Calu3 (cell line): ENCODE data around the gene CAPZA2. TPM values are rescaled to one million over a fixed set of nuclear protein-coding genes. Genes with fewer than 3 reads are reported as not detected.

ENCODE experiments used
- BruUV-seq: library from RNA; stranded (reverse); fragments of 400-500 nt; replicated peaks from 2 replicates; lab custom pipeline; 2021; lab: Mats Ljungman, UMichigan
- CTCF ChIA-PET: fragments of 300-600 bp; sonication (Branson Sonifier 250); formaldehyde crosslinking; loops from one replicate; lab custom pipeline; 2022; ENCODE audit warnings: antibody characterized with exemption; lab: Charles Lee
- DNase-seq: peaks from one replicate; pipeline ENCODE4 v3.0.0; 2022
- H3K27ac Mint-ChIP-seq: one replicate; pipeline ENCODE4 v1.8.0; 2022; ENCODE audit warnings: mixed read lengths; ENCODE audit not compliant: unreplicated experiment
- H3K27me3 Mint-ChIP-seq: one replicate; pipeline ENCODE4 v1.8.0; 2022; ENCODE audit warnings: mixed read lengths; ENCODE audit not compliant: unreplicated experiment
- H3K36me3 Mint-ChIP-seq: one replicate; pipeline ENCODE4 v1.8.0; 2022; ENCODE audit warnings: mild to moderate bottlenecking, moderate library complexity, mixed read lengths; ENCODE audit not compliant: insufficient read depth, unreplicated experiment
- H3K4me1 Mint-ChIP-seq: one replicate; pipeline ENCODE4 v1.8.0; 2022; ENCODE audit warnings: mild to moderate bottlenecking, low read depth, mixed read lengths; ENCODE audit not compliant: unreplicated experiment
- H3K4me3 Mint-ChIP-seq: one replicate; pipeline ENCODE4 v1.8.0; 2022; ENCODE audit warnings: mild to moderate bottlenecking, low read depth, moderate library complexity, mixed read lengths; ENCODE audit not compliant: unreplicated experiment
- H3K9me3 Mint-ChIP-seq: one replicate; pipeline ENCODE4 v1.8.0; 2022; ENCODE audit warnings: low read depth, mixed read lengths; ENCODE audit not compliant: unreplicated experiment
- intact Hi-C: fragments of 100-400 bp; cut with micrococcal nuclease; formaldehyde crosslinking; loops from one replicate; pipeline ENCODE4 v1.10.0; 2022; ENCODE audit not compliant: unreplicated experiment
- total RNA-seq: library from RNA; stranded (reverse); gene quantifications from 2 replicates; pipeline ENCODE4 v1.2.3, GENCODE V29; 2022
- TF ChIP-seq, protein P1 (sequence below): fragments of 200-600 bp; IDR thresholded peaks from one replicate; pipeline ENCODE4 v1.8.0; 2022; ENCODE audit warnings: antibody characterized with exemption; ENCODE audit not compliant: unreplicated experiment

Gene CAPZA2
- total RNA-seq, 1 experiment from 2014 or later, result 209 TPM

DNA sequence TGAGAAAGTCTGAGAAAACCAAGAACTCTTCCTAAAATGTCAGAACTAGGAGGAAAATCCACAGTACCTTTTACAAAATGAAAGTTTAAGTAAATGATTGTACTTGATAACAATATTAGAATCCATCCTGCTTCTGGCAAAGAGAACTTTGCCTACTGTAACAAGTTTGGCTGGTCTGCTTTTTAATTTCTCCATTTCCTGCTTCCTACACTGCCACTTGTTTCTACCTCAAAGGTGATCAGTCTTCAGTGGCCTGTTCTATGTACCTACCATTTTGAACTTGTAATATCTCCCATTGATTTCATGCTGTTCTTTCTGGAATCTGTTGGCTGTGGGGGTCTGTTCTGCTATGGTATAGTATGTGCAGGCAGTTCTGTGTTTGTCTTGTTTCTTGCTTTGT is 32.9 kb upstream of the CAPZA2 start:
- peak overlapping the region; percentile 52 for H3K27ac Mint-ChIP-seq
- H3K4me1 Mint-ChIP-seq, result peaks cover 15% of the 10 kb centered on the region
- intact Hi-C loops, result no loop called here
- H3K4me3 Mint-ChIP-seq, result no peak overlapping the region
- no peaks in the 10 kb centered on the region for H3K27me3 Mint-ChIP-seq
- H3K9me3 Mint-ChIP-seq, result no peaks in the 10 kb centered on the region
- no TSS peak for BruUV-seq
- TF ChIP-seq, protein P1, sequence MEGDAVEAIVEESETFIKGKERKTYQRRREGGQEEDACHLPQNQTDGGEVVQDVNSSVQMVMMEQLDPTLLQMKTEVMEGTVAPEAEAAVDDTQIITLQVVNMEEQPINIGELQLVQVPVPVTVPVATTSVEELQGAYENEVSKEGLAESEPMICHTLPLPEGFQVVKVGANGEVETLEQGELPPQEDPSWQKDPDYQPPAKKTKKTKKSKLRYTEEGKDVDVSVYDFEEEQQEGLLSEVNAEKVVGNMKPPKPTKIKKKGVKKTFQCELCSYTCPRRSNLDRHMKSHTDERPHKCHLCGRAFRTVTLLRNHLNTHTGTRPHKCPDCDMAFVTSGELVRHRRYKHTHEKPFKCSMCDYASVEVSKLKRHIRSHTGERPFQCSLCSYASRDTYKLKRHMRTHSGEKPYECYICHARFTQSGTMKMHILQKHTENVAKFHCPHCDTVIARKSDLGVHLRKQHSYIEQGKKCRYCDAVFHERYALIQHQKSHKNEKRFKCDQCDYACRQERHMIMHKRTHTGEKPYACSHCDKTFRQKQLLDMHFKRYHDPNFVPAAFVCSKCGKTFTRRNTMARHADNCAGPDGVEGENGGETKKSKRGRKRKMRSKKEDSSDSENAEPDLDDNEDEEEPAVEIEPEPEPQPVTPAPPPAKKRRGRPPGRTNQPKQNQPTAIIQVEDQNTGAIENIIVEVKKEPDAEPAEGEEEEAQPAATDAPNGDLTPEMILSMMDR, result no peak
- CTCF ChIA-PET, result no interaction called here
- DNase-seq, result no peak
- H3K36me3 Mint-ChIP-seq, result no peaks in the 10 kb centered on the region

DNA sequence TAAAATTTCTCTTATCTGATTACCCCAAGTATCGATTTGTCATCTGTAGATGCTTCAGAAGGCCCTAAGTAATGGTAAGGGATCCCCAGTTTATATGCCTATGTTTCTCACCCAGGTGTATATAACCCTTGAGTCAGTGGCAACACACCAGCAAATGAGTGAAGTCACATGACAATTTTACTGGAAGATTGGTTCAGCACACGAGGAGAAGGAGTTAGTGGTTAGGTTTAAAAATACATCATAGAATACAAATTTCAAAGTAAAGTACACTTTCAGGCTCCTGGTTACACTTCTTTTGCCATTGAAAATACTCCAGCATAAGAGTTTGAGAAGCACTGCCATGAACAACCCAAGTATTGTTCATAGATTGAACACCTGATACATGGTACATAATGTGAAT is 29.7 kb upstream of the CAPZA2 start:
- Mint-ChIP-seq H3K36me3 (no peaks in the 10 kb centered on the region), H3K27ac (no peak overlapping the region), H3K4me1 (peaks cover 35% of the 10 kb centered on the region), H3K4me3 (no peak overlapping the region), H3K27me3 (no peaks in the 10 kb centered on the region), H3K9me3 (no peaks in the 10 kb centered on the region)
- CTCF ChIA-PET, result no interaction called here
- intact Hi-C loops, result no loop called here
- no TSS peak for BruUV-seq
- no peak for DNase-seq
- TF ChIP-seq, protein P1, result no peak

DNA sequence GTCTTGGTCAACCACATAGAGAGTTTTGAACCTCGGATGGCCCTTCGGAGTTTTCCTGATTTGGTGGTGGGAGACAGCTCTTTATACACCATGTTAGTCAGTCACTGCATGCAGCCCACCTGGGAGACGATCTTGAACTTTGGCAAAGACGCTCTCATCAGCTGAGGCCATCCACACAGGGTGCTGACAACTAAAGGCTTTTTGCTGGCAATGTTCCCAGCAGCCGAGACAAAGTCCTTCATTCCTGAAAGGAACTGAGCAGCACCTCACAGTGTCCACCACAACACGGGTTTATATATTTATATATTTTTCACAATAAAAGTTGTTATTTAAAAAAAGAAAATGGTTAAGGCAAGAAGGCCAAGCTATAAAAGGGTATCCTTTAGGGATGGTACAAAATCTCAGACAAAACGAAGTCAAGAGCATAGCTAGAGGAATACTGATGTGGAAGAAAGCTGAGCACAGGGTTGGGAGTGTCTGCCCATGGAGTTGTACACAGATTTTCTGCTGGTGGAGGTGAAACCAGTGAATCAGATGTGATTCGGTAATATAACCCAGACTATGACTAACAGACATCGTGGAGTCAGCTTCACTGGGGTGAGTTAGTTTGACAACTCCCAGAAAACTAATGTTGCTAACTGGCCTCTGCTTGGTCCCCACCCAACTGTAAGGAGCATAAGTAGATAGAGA is 27.4 kb upstream of the CAPZA2 start:
- intact Hi-C loops, result no loop called here
- Mint-ChIP-seq H3K4me3 (no peak overlapping the region), H3K4me1 (peaks cover 27% of the 10 kb centered on the region), H3K27me3 (no peaks in the 10 kb centered on the region), H3K9me3 (no peaks in the 10 kb centered on the region), H3K27ac (no peak overlapping the region), H3K36me3 (no peaks in the 10 kb centered on the region)
- no TSS peak for BruUV-seq
- TF ChIP-seq, protein P1, result no peak
- no peak for DNase-seq
- CTCF ChIA-PET, result interaction anchor here (0.9 kb wide), 1 partner anchor 15 kb away, joined by 3 read pairs; no protein-coding TSS in a partner anchor

DNA sequence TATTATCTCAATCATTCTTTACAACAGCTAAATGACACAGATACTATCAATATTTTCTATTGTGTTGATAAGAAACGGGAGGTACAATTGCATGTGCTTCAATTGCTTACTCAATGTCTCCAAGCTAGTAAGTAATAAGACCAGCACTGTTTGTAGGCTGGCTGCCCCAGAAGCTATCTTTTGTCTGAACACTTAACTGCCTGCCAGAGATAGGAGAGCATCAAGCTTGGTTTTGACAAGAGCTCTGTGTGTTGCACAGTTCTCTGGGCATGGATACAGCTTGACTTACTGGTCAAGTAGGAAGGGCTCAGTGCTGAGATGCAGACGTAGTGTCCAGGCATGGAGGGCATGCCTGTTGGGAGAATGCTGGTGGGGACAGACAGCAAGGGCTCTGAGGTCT is 26.3 kb upstream of the CAPZA2 start:
- BruUV-seq, result no TSS peak
- no peaks in the 10 kb centered on the region for H3K36me3 Mint-ChIP-seq

More for the DNA sequence above, 26.3 kb upstream of the CAPZA2 start:
- H3K4me3 Mint-ChIP-seq, result no peak overlapping the region
- H3K9me3 Mint-ChIP-seq, result no peaks in the 10 kb centered on the region
- TF ChIP-seq, protein P1, result no peak
- no peak for DNase-seq
- CTCF ChIA-PET, result interaction anchor here (0.9 kb wide), 1 partner anchor 16 kb away, joined by 3 read pairs; no protein-coding TSS in a partner anchor
- peaks cover 26% of the 10 kb centered on the region for H3K4me1 Mint-ChIP-seq
- intact Hi-C loops, result no loop called here
- no peaks in the 10 kb centered on the region for H3K27me3 Mint-ChIP-seq
- peak overlapping the region; percentile 47 for H3K27ac Mint-ChIP-seq
